GM12878 (cell line): ENCODE data around the gene SSH3. TPM values are rescaled to one million over a fixed set of nuclear protein-coding genes. Genes with fewer than 3 reads are reported as not detected.

Source experiments
- ATAC-seq: fragments of 200-7000 bp; cut with Tn5 transposase; 3 replicates; pipeline ENCODE4 v1.9.1; 2020; ENCODE audit warnings: mild to moderate bottlenecking, moderate library complexity
- BruUV-seq: library from RNA; stranded (reverse); fragments of 400-500 nt; replicated peaks from 2 replicates; lab custom pipeline; 2021; lab: Mats Ljungman, UMichigan
- CTCF ChIA-PET: fragments of 300-600 bp; sonication (Branson Sonifier 250); formaldehyde crosslinking; extraction: SDS; loops from one replicate; lab custom pipeline; 2021; ENCODE audit warnings: inconsistent platforms; lab: Yijun Ruan, JAX
- POLR2A ChIA-PET: fragments of 350-600 bp; formaldehyde crosslinking; extraction: SDS; loops from one replicate; lab custom pipeline; 2021; ENCODE audit warnings: inconsistent platforms; lab: Charles Lee
- RAD21 ChIA-PET: fragments of 300-600 bp; sonication (Branson Sonifier 250); formaldehyde crosslinking; loops from one replicate; lab custom pipeline; 2023; ENCODE audit warnings: antibody characterized with exemption; ENCODE audit not compliant: unreplicated experiment; lab: Charles Lee
- SMC1A ChIA-PET: fragments of 300-600 bp; sonication (Branson Sonifier 250); formaldehyde crosslinking; loops from one replicate; lab custom pipeline; 2023; ENCODE audit not compliant: unreplicated experiment, uncharacterized antibody; lab: Charles Lee
- DNase-seq: peaks from one replicate; pipeline ENCODE4 v3.0.0-alpha.2; 2011; ENCODE audit warnings: low read depth, low spot score
- FAIRE-seq: peaks from 3 replicates; lab custom pipeline; 2011; peaks lifted over from hg19 to GRCh38; lab: Jason Lieb, UNC
- H2AFZ ChIP-seq: 2 replicates; pipeline ENCODE4 v1.6.0; 2011; ENCODE audit warnings: low read depth, low read length, control low read depth; ENCODE audit not compliant: control insufficient read depth
- H3K27ac ChIP-seq: 2 replicates; pipeline ENCODE4 v1.5.1; 2011; ENCODE audit warnings: control low read depth; ENCODE audit not compliant: control insufficient read depth, insufficient read depth
- H3K27me3 ChIP-seq, 2 experiments: replicated peaks in 1 of 2; 2 replicates each; pipeline versions ENCODE4 v1.6.0 to v1.6.1; 2011; ENCODE audit warnings: low read length in 1 of 2; ENCODE audit not compliant: control insufficient read depth in 2 of 2, insufficient read depth in 2 of 2
- H3K36me3 ChIP-seq, 2 experiments: 2 replicates each; pipeline ENCODE4 v1.5.1; 2011; ENCODE audit warnings: low read length in 1 of 2; ENCODE audit not compliant: control insufficient read depth in 2 of 2, insufficient read depth in 2 of 2
- H3K4me1 ChIP-seq: 2 replicates; pipeline ENCODE4 v1.6.1; 2011; ENCODE audit warnings: mild to moderate bottlenecking, low read length, moderate library complexity, mixed read lengths; ENCODE audit not compliant: control insufficient read depth, insufficient read depth
- H3K4me2 ChIP-seq: 2 replicates; pipeline ENCODE4 v1.6.0; 2011; ENCODE audit warnings: control low read depth; ENCODE audit not compliant: control insufficient read depth, insufficient read depth
- H3K4me3 ChIP-seq: fragments of 200-600 bp; sonication (generic); 2 replicates; pipeline ENCODE4 v1.5.1; 2016
- H3K79me2 ChIP-seq: 2 replicates; pipeline ENCODE4 v1.6.0; 2011; ENCODE audit warnings: low read length; ENCODE audit not compliant: control insufficient read depth, insufficient read depth
- H3K9ac ChIP-seq: 2 replicates; pipeline ENCODE4 v1.8.0; 2011; ENCODE audit warnings: low read length, control low read depth, mixed read lengths; ENCODE audit not compliant: control insufficient read depth, insufficient read depth
- H3K9me3 ChIP-seq: replicated peaks from 3 replicates; pipeline ENCODE4 v1.5.1; 2011; ENCODE audit warnings: mild to moderate bottlenecking, low read length; ENCODE audit not compliant: control insufficient read depth, insufficient read depth
- H4K20me1 ChIP-seq: 2 replicates; pipeline ENCODE4 v1.6.0; 2011; ENCODE audit not compliant: control insufficient read depth, insufficient read depth
- DPF2 ChIP-seq: fragments of 450-650 bp; IDR thresholded peaks from 2 replicates; pipeline ENCODE4 v1.6.1; 2017; ENCODE audit warnings: mild to moderate bottlenecking
- GATAD2B ChIP-seq: fragments of 450-650 bp; conservative IDR thresholded peaks from 2 replicates; pipeline ENCODE4 v1.6.1; 2017; ENCODE audit warnings: low read depth, mild to moderate bottlenecking, moderate library complexity
- IKZF2 ChIP-seq, 2 experiments: fragments of 450-650 bp; IDR thresholded peaks; 2 replicates each; pipeline ENCODE4 v1.6.1; 2017; ENCODE audit warnings: mild to moderate bottlenecking in 2 of 2, moderate library complexity in 2 of 2
- MEF2B ChIP-seq: fragments of 450-650 bp; IDR thresholded peaks from 2 replicates; pipeline ENCODE4 v1.6.1; 2018; ENCODE audit warnings: mild to moderate bottlenecking, moderate library complexity; ENCODE audit not compliant: partially characterized antibody, poor library complexity, severe bottlenecking
- NRF1 ChIP-seq: conservative IDR thresholded peaks from 2 replicates; pipeline ENCODE4 v1.6.1; 2011; ENCODE audit warnings: mild to moderate bottlenecking, low read depth, low read length, improper control_type of control experiment
- PAX8 ChIP-seq: fragments of 450-650 bp; IDR thresholded peaks from 2 replicates; pipeline ENCODE4 v1.6.1; 2017; ENCODE audit warnings: mild to moderate bottlenecking, moderate library complexity
- RAD21 ChIP-seq: IDR thresholded peaks from 2 replicates; pipeline ENCODE4 v1.6.1; 2011; ENCODE audit warnings: mild to moderate bottlenecking, low read depth, low read length, moderate library complexity; ENCODE audit not compliant: insufficient read depth
- RUNX3 ChIP-seq: IDR thresholded peaks from 2 replicates; pipeline ENCODE4 v1.6.1; 2012; ENCODE audit warnings: low read length, inconsistent platforms
- SMC3 ChIP-seq: IDR thresholded peaks from 2 replicates; pipeline ENCODE4 v1.6.1; 2011; ENCODE audit warnings: low read length, improper control_type of control experiment, borderline replicate concordance
- YY1 ChIP-seq: IDR thresholded peaks from 2 replicates; pipeline ENCODE4 v1.6.1; 2011; ENCODE audit warnings: low read depth, mild to moderate bottlenecking, low read length
- WGBS: methylation state at CpG from one replicate; pipeline ENCODE4 v1.1.6; 2016; ENCODE audit warnings: low lambda C conversion rate; ENCODE audit not compliant: insufficient replicate concordance, insufficient coverage; ENCODE audit errors: missing lambda C conversion rate; 5-methylcytosine and 5-hydroxymethylcytosine counted together
- in situ Hi-C: fragments of 300-500 bp; cut with MboI; formaldehyde crosslinking; loops from 9 replicates; pipeline ENCODE4 v1.14.3; 2018; ENCODE audit warnings: mixed read lengths
- intact Hi-C: fragments of 100-400 bp; cut with micrococcal nuclease; formaldehyde crosslinking; loops from one replicate; pipeline ENCODE4 v1.14.2; 2022; ENCODE audit not compliant: unreplicated experiment
- polyA plus RNA-seq, 11 experiments: library from polyadenylated mRNA; depleted of rRNA in 4 of 11; unstranded in 6 of 11; stranded (reverse) in 5 of 11; fragments of >200 nt; fragmentation: Nextera tagmentation in 4 of 11; fragmentation: Illumina TruSeq in 1 of 11; extraction: Ambion mirVana in 4 of 11; extraction: Trizol in 1 of 11; gene quantifications; 1 replicate in 1 of 11; 2 replicates in 10 of 11; pipeline versions ENCODE4 v1.2.1 to v1.2.3, GENCODE V29; 2011 to 2016; ENCODE audit warnings: inconsistent platforms in 2 of 11, missing spikeins in 2 of 11, low read depth in 1 of 11
- total RNA-seq, 4 experiments: library from RNA; depleted of rRNA in 3 of 4; stranded (reverse); fragments of >200 nt in 3 of 4; fragmentation: Illumina TruSeq in 1 of 4; extraction: Trizol in 1 of 4; gene quantifications; 2 replicates each; pipeline versions ENCODE4 v1.2.1 to v1.2.3, GENCODE V29; 2013 to 2021
- TF ChIP-seq, protein P1 (sequence below): fragments of 450-650 bp; IDR thresholded peaks from 2 replicates; pipeline ENCODE4 v1.6.1; 2016; ENCODE audit warnings: mild to moderate bottlenecking
- TF ChIP-seq, protein P2 (sequence below), 3 experiments: IDR thresholded peaks in 2 of 3; conservative IDR thresholded peaks in 1 of 3; 2 replicates each; pipeline ENCODE4 v1.5.1; 2011; ENCODE audit warnings: low read depth in 3 of 3, low read length in 3 of 3, mild to moderate bottlenecking in 3 of 3, control low read depth in 2 of 3, moderate library complexity in 2 of 3, inconsistent platforms in 1 of 3, mixed read lengths in 1 of 3; ENCODE audit not compliant: control insufficient read depth in 2 of 3, insufficient read depth in 1 of 3; ENCODE audit errors: extremely low read depth in 1 of 3

SSH3 gene
- total and polyA plus RNA-seq, 10 of the 15 experiments (the other 5 are each of a cell fraction or from before 2014, with no cell fraction given), result 0.05 to 0.83 (median 0.28) TPM; not detected in 3

DNA sequence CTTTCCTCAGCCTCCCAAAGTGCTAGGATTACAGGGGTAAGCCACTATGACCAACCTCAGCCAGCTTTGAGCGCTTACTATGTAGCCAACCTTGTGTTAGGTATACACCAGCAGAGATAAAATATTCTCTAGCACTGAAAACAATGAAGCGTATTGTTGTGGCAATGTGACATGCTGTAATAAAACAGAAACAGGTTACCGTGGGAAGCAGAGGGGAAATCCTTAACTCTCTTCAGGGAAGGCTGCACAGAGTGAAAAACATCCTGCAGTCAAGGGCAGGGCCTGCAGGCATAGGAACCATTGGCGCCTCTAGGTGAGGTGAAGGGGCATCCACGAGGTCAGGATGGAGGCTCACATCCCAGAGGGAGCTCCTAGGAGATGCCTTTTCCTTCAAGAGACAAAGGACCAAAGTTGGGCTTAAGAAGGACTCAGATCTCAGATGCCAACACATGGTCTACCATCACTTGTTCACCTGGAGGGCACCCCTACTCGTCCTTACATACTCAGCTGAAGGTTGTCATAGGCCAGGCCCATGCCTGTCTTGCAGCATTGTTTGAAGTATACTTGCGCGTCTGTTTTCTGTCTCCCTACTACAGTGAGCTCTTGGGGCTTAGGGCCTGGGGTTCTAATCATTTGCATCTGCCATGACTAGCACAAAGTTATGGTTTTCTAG is 42.1 kb downstream of the SSH3 start (continued):
- TF ChIP-seq, protein P1, sequence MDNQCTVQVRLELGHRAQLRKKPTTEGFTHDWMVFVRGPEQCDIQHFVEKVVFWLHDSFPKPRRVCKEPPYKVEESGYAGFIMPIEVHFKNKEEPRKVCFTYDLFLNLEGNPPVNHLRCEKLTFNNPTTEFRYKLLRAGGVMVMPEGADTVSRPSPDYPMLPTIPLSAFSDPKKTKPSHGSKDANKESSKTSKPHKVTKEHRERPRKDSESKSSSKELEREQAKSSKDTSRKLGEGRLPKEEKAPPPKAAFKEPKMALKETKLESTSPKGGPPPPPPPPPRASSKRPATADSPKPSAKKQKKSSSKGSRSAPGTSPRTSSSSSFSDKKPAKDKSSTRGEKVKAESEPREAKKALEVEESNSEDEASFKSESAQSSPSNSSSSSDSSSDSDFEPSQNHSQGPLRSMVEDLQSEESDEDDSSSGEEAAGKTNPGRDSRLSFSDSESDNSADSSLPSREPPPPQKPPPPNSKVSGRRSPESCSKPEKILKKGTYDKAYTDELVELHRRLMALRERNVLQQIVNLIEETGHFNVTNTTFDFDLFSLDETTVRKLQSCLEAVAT, result no peak
- no peak for TF ChIP-seq PAX8
- TF ChIP-seq GATAD2B, result peak; percentile 43; the same call in 1 of the 2 replicates
- TF ChIP-seq MEF2B, result peak; percentile 38
- peak; percentile 46; the same call in 1 of the 2 replicates for TF ChIP-seq DPF2
- peak; percentile 23 to 46; a peak in 2 of 4 replicates for TF ChIP-seq IKZF2 (IDR thresholded peaks at IDR 0.05)
- no peak for TF ChIP-seq NRF1

GRCh38 chr11:67345920-67346819 is 42.8 kb downstream of the SSH3 start:
- FAIRE-seq (peak; percentile 49), ATAC-seq (peak; percentile 72), DNase-seq (peak; percentile 24)
- TF ChIP-seq RAD21, result peak; percentile 69
- no peak for TF ChIP-seq RUNX3
- TF ChIP-seq, protein P1, result peak; percentile 63; the same call in 1 of the 2 replicates
- TF ChIP-seq SMC3, result peak; percentile 63
- TF ChIP-seq, protein P2, sequence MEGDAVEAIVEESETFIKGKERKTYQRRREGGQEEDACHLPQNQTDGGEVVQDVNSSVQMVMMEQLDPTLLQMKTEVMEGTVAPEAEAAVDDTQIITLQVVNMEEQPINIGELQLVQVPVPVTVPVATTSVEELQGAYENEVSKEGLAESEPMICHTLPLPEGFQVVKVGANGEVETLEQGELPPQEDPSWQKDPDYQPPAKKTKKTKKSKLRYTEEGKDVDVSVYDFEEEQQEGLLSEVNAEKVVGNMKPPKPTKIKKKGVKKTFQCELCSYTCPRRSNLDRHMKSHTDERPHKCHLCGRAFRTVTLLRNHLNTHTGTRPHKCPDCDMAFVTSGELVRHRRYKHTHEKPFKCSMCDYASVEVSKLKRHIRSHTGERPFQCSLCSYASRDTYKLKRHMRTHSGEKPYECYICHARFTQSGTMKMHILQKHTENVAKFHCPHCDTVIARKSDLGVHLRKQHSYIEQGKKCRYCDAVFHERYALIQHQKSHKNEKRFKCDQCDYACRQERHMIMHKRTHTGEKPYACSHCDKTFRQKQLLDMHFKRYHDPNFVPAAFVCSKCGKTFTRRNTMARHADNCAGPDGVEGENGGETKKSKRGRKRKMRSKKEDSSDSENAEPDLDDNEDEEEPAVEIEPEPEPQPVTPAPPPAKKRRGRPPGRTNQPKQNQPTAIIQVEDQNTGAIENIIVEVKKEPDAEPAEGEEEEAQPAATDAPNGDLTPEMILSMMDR (IDR thresholded peaks at IDR 0.05 in 2 of 3, conservative IDR thresholded peaks at IDR 0.05 in 1 of 3; ENCODE audit: control insufficient read depth in 2 of 3, extremely low read depth in 1 of 3, insufficient read depth in 1 of 3, low read depth in 3 of 3, low read length in 3 of 3), result peak; percentile 88 to 97 (median 93); a peak in 5 of 6 replicates
- TF ChIP-seq YY1, result no peak; the same call in 1 of the 2 replicates
- peak overlapping the region; percentile 4 for H3K4me2 ChIP-seq
- peak overlapping the region; percentile 56 for H2AFZ ChIP-seq
- H4K20me1 ChIP-seq, result no peaks in the 10 kb centered on the region
- H3K27me3 ChIP-seq, result no peaks in the 10 kb centered on the region
- H3K79me2 ChIP-seq, result peaks cover under 1% of the 10 kb centered on the region
- H3K4me1 ChIP-seq, result peaks cover 52% of the 10 kb centered on the region
- 61% methylated on average over 7 of the region's 7 CpGs for WGBS
- ChIA-PET POLR2A (interaction anchor here (0.5 to 3.9 kb wide), 20 partner anchors 9 to 452 kb away, joined by 3 to 50 read pairs (median 4); partner anchors contain the start of genes CLCF1, POLD4 and RAD9A), RAD21 (interaction anchor here (0.5 to 7.4 kb wide), 27 partner anchors 9 to 313 kb away, joined by 3 to 197 read pairs (median 4); partner anchors contain the start of genes CLCF1, POLD4, PPP1CA and RAD9A), CTCF (interaction anchor here (0.6 to 11.8 kb wide), 36 partner anchors 10 to 345 kb away, joined by 3 to 390 read pairs (median 4); partner anchors contain the start of genes CLCF1, GSTP1, PITPNM1 and POLD4), SMC1A (interaction anchor here (0.8 to 7.3 kb wide), 19 partner anchors 8 to 265 kb away, joined by 3 to 200 read pairs (median 4); partner anchors contain the start of genes POLD4 and RAD9A)
- intact Hi-C loops (no loop called here), in situ Hi-C loops (no loop called here)
- no TSS peak for BruUV-seq
- no peaks in the 10 kb centered on the region for H3K36me3 ChIP-seq
- H3K27ac ChIP-seq, result peak overlapping the region; percentile 35
- H3K9me3 ChIP-seq, result no peaks in the 10 kb centered on the region; the same call in 2 of the 3 replicates
- H3K9ac ChIP-seq, result no peak overlapping the region; the same call in 1 of the 2 replicates
- H3K4me3 ChIP-seq, result no peak overlapping the region
